Kidney (tissue), 14 donors: ENCODE measurements around the gene SIM2. TPM values are rescaled to one million over a fixed set of nuclear protein-coding genes. Genes with fewer than 3 reads are reported as not detected.

ENCODE experiments used
- DNase-seq, 5 donors: peaks; one replicate each; pipeline ENCODE4 v3.0.0-alpha.2; 2013 to 2020
- FAIRE-seq: peaks from 2 replicates; lab custom pipeline; 2012; peaks lifted over from hg19 to GRCh38; lab: Jason Lieb, UNC
- H3K27ac ChIP-seq, 2 donors: one replicate each; pipeline ENCODE4 v1.7.0; 2013; ENCODE audit warnings: low read depth in 2 of 2, low read length in 2 of 2, inconsistent platforms in 1 of 2
- H3K27me3 ChIP-seq: one replicate; pipeline ENCODE4 v1.7.1; 2013; ENCODE audit warnings: low read length, inconsistent platforms; ENCODE audit not compliant: control insufficient read depth, insufficient read depth
- H3K36me3 ChIP-seq, 3 donors: one replicate each; pipeline versions ENCODE4 v1.7.0 to v1.7.1; 2013; ENCODE audit warnings: low read length in 3 of 3, control low read depth in 1 of 3, inconsistent platforms in 1 of 3; ENCODE audit not compliant: insufficient read depth in 3 of 3, control insufficient read depth in 2 of 3
- H3K4me1 ChIP-seq, 3 donors: one replicate each; pipeline versions ENCODE4 v1.7.0 to v1.7.1; 2013; ENCODE audit warnings: low read length in 3 of 3, inconsistent platforms in 1 of 3, low read depth in 1 of 3; ENCODE audit not compliant: control insufficient read depth in 2 of 3, insufficient read depth in 2 of 3
- H3K4me3 ChIP-seq, 3 donors: one replicate each; pipeline versions ENCODE4 v1.7.0 to v1.8.1; 2013; ENCODE audit warnings: low read length in 3 of 3, control low read depth in 1 of 3, inconsistent platforms in 1 of 3
- H3K9ac ChIP-seq, 3 donors: one replicate each; pipeline versions ENCODE4 v1.7.0 to v1.7.1; 2013; ENCODE audit warnings: low read length in 3 of 3, control low read depth in 1 of 3, inconsistent platforms in 1 of 3
- H3K9me3 ChIP-seq, 3 donors: one replicate each; pipeline versions ENCODE4 v1.7.0 to v1.7.1; 2013; ENCODE audit warnings: low read length in 3 of 3, control low read depth in 1 of 3, inconsistent platforms in 1 of 3; ENCODE audit not compliant: control insufficient read depth in 2 of 3, insufficient read depth in 1 of 3
- intact Hi-C: fragments of 100-400 bp; cut with DNase I; formaldehyde crosslinking; loops from one replicate; pipeline ENCODE4 v1.11.1; 2022
- polyA plus RNA-seq: library from polyadenylated mRNA; stranded (reverse); fragments of 350-450 nt; fragmentation: Illumina TruSeq; extraction: RNeasy Lipid Tissue Mini Kit (QIAGEN cat#74804); gene quantifications from one replicate; pipeline ENCODE4 v1.2.3, GENCODE V29; 2014; ENCODE audit warnings: low read depth, low replicate concordance; ENCODE audit not compliant: insufficient read depth
- total RNA-seq: library from RNA; stranded (reverse); fragmentation: NEBNext Ultra II Directional; extraction: Animal tissue kit (Norgen Biotek cat#: 25700); gene quantifications from one replicate; pipeline ENCODE4 v1.2.1, GENCODE V29; 2021
- TF ChIP-seq, protein P1 (sequence below): IDR thresholded peaks from 3 replicates; pipeline ENCODE4 v1.5.1; 2012; ENCODE audit warnings: mild to moderate bottlenecking, moderate library complexity, borderline replicate concordance; ENCODE audit not compliant: insufficient read depth; ENCODE audit errors: extremely low read depth
- donor health status: control.
- donor health status: control.
- donor health status: control.
- donor health status: control.
- donor health status: control.
- donor health status: DM: yes; HTN: yes; CAD: no.
- donor health status: Normal renal cell carcinoma (clear cell type).

SIM2 gene
- total and polyA plus RNA-seq, 2 donors from 2014 or later, result 6.5 to 71.3 TPM

DNA sequence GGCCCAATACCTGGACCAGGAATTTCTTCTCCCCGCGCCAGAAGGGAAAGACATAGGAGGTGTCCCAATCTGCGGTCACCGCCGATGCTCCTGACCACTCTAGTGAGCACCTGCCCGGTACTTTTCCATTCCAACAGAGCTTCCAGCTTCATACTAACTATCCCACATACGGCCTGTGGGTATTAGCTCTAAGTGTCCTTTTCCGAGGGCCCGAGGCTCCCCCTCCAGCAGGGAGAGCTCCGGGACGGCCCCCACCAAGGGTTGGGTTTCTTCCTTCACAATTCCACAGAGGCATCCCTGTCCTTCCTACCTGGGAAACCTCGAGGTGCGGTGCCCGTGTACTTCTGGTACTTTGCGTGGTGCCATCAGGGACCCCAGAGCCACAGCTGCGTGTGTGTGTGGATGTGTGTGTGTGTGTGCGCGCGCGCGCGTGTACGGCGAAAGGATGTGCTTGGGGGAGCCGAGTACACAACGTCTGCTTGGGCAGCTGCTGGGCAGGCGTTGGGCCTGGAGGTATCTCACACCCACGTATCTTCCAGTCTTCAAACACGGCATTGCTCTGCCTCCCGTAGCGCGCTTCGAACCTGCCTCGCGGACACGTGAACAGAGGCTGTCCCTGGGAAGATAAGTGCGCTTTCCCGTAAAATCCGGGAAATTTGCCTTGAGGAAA lies 2.4 kb upstream of the SIM2 start:
- intact Hi-C loops, result no loop called here
- Histone ChIP-seq H3K4me3 (peak overlapping the region in 1 of 3 donors; percentile 41), H3K4me1 (peaks cover 0 to 6% (median 0%) of the 10 kb centered on the region in 3 donors), H3K27me3 (peaks cover 65% of the 10 kb centered on the region), H3K27ac (peak overlapping the region; percentile 28 to 83), H3K9me3 (no peaks in the 10 kb centered on the region), H3K36me3 (no peaks in the 10 kb centered on the region), H3K9ac (peak overlapping the region in 1 of 3 donors; percentile 58)
- TF ChIP-seq, protein P1, sequence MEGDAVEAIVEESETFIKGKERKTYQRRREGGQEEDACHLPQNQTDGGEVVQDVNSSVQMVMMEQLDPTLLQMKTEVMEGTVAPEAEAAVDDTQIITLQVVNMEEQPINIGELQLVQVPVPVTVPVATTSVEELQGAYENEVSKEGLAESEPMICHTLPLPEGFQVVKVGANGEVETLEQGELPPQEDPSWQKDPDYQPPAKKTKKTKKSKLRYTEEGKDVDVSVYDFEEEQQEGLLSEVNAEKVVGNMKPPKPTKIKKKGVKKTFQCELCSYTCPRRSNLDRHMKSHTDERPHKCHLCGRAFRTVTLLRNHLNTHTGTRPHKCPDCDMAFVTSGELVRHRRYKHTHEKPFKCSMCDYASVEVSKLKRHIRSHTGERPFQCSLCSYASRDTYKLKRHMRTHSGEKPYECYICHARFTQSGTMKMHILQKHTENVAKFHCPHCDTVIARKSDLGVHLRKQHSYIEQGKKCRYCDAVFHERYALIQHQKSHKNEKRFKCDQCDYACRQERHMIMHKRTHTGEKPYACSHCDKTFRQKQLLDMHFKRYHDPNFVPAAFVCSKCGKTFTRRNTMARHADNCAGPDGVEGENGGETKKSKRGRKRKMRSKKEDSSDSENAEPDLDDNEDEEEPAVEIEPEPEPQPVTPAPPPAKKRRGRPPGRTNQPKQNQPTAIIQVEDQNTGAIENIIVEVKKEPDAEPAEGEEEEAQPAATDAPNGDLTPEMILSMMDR, result no peak
- DNase-seq (peak in 4 of 5 donors; percentile 10 to 64 (median 38)), FAIRE-seq (no peak)

DNA sequence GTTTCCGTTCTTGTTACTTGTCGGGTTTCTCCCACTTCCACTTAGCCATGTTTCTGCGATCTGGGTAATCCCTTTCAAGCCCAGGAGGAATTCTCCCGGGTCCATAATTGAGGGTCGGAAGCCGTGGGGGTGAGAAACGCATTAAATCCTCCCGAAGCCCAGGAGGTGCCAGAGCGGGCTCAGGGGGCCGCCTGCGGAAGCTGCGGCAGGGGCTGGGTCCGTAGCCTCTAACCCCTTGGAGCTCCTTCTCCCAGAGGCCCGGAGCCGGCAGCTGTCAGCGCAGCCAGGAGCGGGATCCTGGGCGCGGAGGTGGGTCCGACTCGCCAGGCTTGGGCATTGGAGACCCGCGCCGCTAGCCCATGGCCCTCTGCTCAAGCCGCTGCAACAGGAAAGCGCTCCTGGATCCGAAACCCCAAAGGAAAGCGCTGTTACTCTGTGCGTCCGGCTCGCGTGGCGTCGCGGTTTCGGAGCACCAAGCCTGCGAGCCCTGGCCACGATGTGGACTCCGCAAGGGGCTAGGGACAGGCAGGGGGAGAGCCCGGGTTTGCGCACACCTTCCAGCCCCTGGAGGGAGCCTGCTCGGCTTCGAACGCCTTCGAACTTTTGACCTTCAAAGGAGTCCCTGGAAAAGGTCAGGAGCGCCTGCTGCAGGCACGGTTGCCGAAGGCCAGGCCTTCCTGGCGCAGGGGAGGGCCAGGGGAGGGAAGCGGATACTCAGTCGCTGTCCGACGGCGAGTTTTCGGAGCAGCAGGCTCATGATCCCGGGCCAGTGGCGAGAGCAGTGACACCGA lies 1.7 kb upstream of the SIM2 start:
- Histone ChIP-seq H3K4me1 (peaks cover 0 to 6% (median 0%) of the 10 kb centered on the region in 3 donors), H3K36me3 (no peaks in the 10 kb centered on the region), H3K9me3 (no peaks in the 10 kb centered on the region), H3K27me3 (peaks cover 65% of the 10 kb centered on the region), H3K9ac (peak overlapping the region in 1 of 3 donors; percentile 58), H3K27ac (peak overlapping the region in 1 of 2 donors; percentile 83), H3K4me3 (peak overlapping the region in 1 of 3 donors; percentile 44)
- peak in 3 of 5 donors; percentile 29 to 57 (median 43) for DNase-seq
- intact Hi-C loops, result no loop called here
- FAIRE-seq, result no peak
- TF ChIP-seq, protein P1, result no peak

DNA sequence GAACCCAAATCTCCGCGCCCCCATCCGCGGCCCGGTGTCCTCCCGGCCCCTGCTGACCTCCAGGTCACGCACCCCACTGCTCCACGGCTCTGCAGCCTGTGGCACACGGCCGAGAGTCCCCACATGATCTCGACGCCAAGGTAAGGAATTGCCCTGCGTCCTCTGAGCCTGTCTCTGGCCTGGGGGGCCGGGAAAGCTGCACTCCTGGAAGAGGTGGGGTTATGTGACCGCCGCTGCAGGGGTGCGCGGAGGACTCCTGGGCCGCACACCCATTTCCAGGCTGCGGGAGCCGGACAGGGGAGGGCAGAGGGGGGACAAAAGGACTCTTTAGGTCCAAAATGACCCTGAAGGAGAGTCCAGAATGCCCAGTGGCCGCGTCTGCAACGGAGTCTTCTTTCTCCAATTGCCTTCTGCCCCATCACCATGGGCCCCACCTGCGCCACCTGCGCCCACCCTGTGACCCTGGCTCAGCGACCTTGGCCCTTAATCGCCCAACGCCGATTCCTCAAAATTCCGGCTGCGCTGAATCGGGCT lies 997 bp upstream of the SIM2 start:
- H3K9ac ChIP-seq, result peak overlapping the region in 1 of 3 donors; percentile 51

More for the DNA sequence above, 997 bp upstream of the SIM2 start:
- FAIRE-seq (no peak), DNase-seq (peak in 1 of 5 donors; percentile 71)
- Histone ChIP-seq H3K36me3 (no peaks in the 10 kb centered on the region), H3K27me3 (peaks cover 67% of the 10 kb centered on the region), H3K4me3 (peak overlapping the region in 1 of 3 donors; percentile 44), H3K4me1 (peaks cover 0 to 6% (median 0%) of the 10 kb centered on the region in 3 donors), H3K27ac (peak overlapping the region in 1 of 2 donors; percentile 83), H3K9me3 (no peaks in the 10 kb centered on the region)
- TF ChIP-seq, protein P1, result no peak
- intact Hi-C loops, result no loop called here
